ENCODE measurements around the gene DMXL1. TPM values are rescaled to one million over a fixed set of nuclear protein-coding genes. Genes with fewer than 3 reads are reported as not detected.

DMXL1 gene
- total RNA-seq, 6 experiments from 2014 or later: 19.1 to 25.6 (median 22.9) TPM

GRCh38 chr5:119136666-119137318 is 65.9 kb downstream of the DMXL1 start:
- no peak for ATAC-seq
- peaks cover 0 to 8% (median 3%) of the 10 kb centered on the region in 4 donors for H3K36me3 ChIP-seq
- WGBS (ENCODE audit: insufficient coverage, low coverage, low lambda C conversion rate, missing lambda C conversion rate): 97% methylated on average over 3 of the region's 7 CpGs

GRCh38 chr5:119153629-119154028 is 82.7 kb downstream of the DMXL1 start:
- ATAC-seq: peak in 1 of 4 donors; percentile 16
- TF ChIP-seq CTCF (IDR thresholded peaks at IDR 0.05) (no peak), POLR2A (IDR thresholded peaks at IDR 0.05) (no peak)
- 57% methylated on average over 4 of the region's 4 CpGs for WGBS (ENCODE audit: insufficient coverage, low coverage, low lambda C conversion rate, missing lambda C conversion rate)
- intact Hi-C loops (cut with DNase I): no loop called here
- DNase-seq: no peak
- Histone ChIP-seq H3K27me3 (no peaks in the 10 kb centered on the region), H3K4me3 (no peak overlapping the region), H3K36me3 (peaks cover 0 to 25% (median 8%) of the 10 kb centered on the region in 4 donors), H3K27ac (no peak overlapping the region), H3K4me1 (no peaks in the 10 kb centered on the region), H3K9me3 (no peaks in the 10 kb centered on the region)

More at GRCh38 chr5:119136666-119137318, 65.9 kb downstream of the DMXL1 start:
- H3K27ac ChIP-seq: no peak overlapping the region
- intact Hi-C loops (cut with DNase I): no loop called here
- no peak overlapping the region for H3K4me3 ChIP-seq
- TF ChIP-seq POLR2A (IDR thresholded peaks at IDR 0.05): no peak
- no peak for TF ChIP-seq CTCF (IDR thresholded peaks at IDR 0.05)
- no peak for DNase-seq
- H3K4me1 ChIP-seq: no peaks in the 10 kb centered on the region
- no peaks in the 10 kb centered on the region for H3K27me3 ChIP-seq
- H3K9me3 ChIP-seq: no peaks in the 10 kb centered on the region

- H3K4me1 ChIP-seq: no peaks in the 10 kb centered on the region
- TF ChIP-seq POLR2A (IDR thresholded peaks at IDR 0.05) (no peak), CTCF (IDR thresholded peaks at IDR 0.05) (no peak)
- no peak overlapping the region for H3K27ac ChIP-seq
- no peaks in the 10 kb centered on the region for H3K36me3 ChIP-seq
- no peak for ATAC-seq
- H3K4me3 ChIP-seq: no peak overlapping the region
- 94% methylated on average over 2 of the region's 2 CpGs for WGBS (ENCODE audit: insufficient coverage, low coverage, low lambda C conversion rate, missing lambda C conversion rate)
- H3K9me3 ChIP-seq: no peaks in the 10 kb centered on the region
- H3K27me3 ChIP-seq: no peaks in the 10 kb centered on the region
- intact Hi-C loops (cut with DNase I): no loop called here
- no peak for DNase-seq
Measured at GRCh38 chr5:119158144-119158543, 87.3 kb downstream of the DMXL1 start.

- DNase-seq (no peak), ATAC-seq (no peak)
- Histone ChIP-seq H3K4me3 (no peak overlapping the region), H3K27me3 (no peaks in the 10 kb centered on the region), H3K9me3 (no peaks in the 10 kb centered on the region), H3K27ac (no peak overlapping the region), H3K36me3 (peaks cover 0 to 4% (median 2%) of the 10 kb centered on the region in 4 donors), H3K4me1 (no peaks in the 10 kb centered on the region)
- intact Hi-C loops (cut with DNase I): no loop called here
- no peak for TF ChIP-seq POLR2A (IDR thresholded peaks at IDR 0.05)
- no peak for TF ChIP-seq CTCF (IDR thresholded peaks at IDR 0.05)
- 92% methylated on average over 2 of the region's 4 CpGs for WGBS (ENCODE audit: insufficient coverage, low coverage, low lambda C conversion rate, missing lambda C conversion rate)
Measured at GRCh38 chr5:119161430-119161829, 90.5 kb downstream of the DMXL1 start.
